ENCODE results near the gene CD82.

Gene CD82

GRCh38 chr11:44533921-44534711 lies 31.3 kb upstream of the CD82 start:
- no peak overlapping the region for H3K4me3 ChIP-seq
- H3K27ac ChIP-seq: no peak overlapping the region
- DNase-seq (ENCODE audit: low spot score): no peak
- TF ChIP-seq CTCF (IDR thresholded peaks at IDR 0.05): no peak

- no peak for DNase-seq (ENCODE audit: low spot score)
Observed at GRCh38 chr11:44535191-44535980, 30.1 kb upstream of the CD82 start.

GRCh38 chr11:44536788-44537516 lies 28.5 kb upstream of the CD82 start:
- Histone ChIP-seq H3K4me3 (no peak overlapping the region), H3K27ac (no peak overlapping the region)
- no peak for TF ChIP-seq CTCF (IDR thresholded peaks at IDR 0.05)
- no peak for DNase-seq (ENCODE audit: low spot score)

More at GRCh38 chr11:44535191-44535980, 30.1 kb upstream of the CD82 start:
- Histone ChIP-seq H3K27ac (no peak overlapping the region), H3K4me3 (no peak overlapping the region)
- no peak for TF ChIP-seq CTCF (IDR thresholded peaks at IDR 0.05)

GRCh38 chr11:44537679-44538078 lies 27.8 kb upstream of the CD82 start:
- H3K27ac ChIP-seq: no peak overlapping the region
- no peak for TF ChIP-seq CTCF (IDR thresholded peaks at IDR 0.05)
- no peak for DNase-seq (ENCODE audit: low spot score)
- H3K4me3 ChIP-seq: no peak overlapping the region

- H3K27ac ChIP-seq: no peak overlapping the region
- peak; percentile 80 for DNase-seq (ENCODE audit: low spot score)
- H3K4me3 ChIP-seq: peak overlapping the region; percentile 37
- TF ChIP-seq CTCF (IDR thresholded peaks at IDR 0.05): peak; percentile 93
Observed at GRCh38 chr11:44538375-44539054, 26.9 kb upstream of the CD82 start.

GRCh38 chr11:44539971-44540370 lies 25.5 kb upstream of the CD82 start:
- no peak overlapping the region for H3K4me3 ChIP-seq
- TF ChIP-seq CTCF (IDR thresholded peaks at IDR 0.05): no peak
- no peak overlapping the region for H3K27ac ChIP-seq
- no peak for DNase-seq (ENCODE audit: low spot score)

Data from coronary artery (tissue), 2 donors.